ENCODE data around the gene RNF220. TPM values are rescaled to one million over a fixed set of nuclear protein-coding genes. Genes with fewer than 3 reads are reported as not detected.

RNF220 gene
- total RNA-seq, 1 experiment from 2014 or later: 153 TPM

DNA sequence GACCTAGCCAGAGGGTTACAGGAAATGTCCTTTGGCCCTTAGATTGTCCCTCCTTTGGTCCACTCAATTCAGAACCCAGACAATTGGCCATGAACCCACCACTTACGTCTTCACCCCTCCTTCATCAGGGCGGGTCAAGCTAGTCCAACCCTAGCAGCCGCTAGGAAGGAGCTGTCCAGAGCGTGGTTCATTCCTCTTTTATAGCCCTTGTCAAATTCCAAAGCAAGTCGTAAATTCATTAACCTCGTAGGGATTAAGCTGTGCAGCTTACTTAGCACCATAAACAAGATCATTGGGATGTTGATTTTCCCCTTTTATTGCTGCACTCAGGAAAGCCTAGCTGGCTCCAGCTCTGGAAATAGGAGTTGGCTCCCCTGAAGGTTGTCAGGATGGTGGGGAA, 179.1 kb downstream of the RNF220 start:
- no peak for DNase-seq (ENCODE audit: low read depth)

DNA sequence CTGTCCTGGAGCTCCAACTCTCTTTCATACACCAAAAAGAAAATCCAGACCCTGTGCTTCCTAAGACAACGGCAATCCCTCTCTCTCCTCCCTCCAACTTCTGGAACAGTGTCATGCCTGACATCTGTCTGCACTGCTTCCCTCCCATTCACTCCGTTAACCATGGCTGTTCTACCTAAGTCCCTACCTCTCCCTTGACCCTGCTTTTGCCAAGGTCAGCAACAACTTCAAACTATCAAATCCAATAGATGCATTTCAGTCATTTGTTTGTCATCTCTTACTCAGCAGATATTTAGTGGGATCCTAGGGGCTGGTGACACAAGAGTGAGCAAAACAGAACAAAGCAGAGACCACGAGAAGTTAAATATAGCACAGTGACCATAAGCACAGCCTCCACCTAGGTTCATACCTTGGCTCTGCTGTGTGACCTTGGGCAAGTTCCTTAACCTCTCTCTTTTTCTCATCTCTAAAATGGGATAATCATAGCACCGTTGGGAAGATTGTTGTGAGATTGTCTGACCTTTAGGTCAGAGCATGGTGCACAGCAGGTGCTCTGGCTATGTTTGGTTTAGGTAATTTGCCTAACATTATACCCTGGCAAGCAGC, 180.4 kb downstream of the RNF220 start:
- no peak for DNase-seq (ENCODE audit: low read depth)

GRCh38 chr1:44587796-44588460, 182.9 kb downstream of the RNF220 start:
- DNase-seq (ENCODE audit: low read depth): peak; percentile 52

- no peak for DNase-seq (ENCODE audit: low read depth)
These were observed 183.6 kb downstream of the RNF220 start for GRCh38 chr1:44588551-44589210.

DNA sequence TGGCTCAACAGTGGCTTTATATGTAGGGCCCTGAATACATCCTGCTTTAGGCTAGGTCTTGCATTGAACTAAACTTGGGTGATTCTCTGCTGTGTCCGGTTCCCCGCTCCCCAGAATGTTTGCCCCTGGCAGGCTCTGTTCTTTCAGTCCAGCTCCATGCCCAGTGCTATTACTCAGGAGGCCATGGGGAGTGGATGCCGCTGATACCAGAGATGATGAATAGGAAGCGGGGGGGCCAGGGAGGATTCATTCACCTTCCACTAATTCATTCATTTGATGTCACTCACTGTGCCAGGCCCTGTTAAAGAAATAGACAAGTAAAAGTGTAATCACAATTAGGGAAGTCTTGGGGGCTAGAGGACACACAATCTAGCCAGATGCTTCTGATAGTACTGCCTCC, 185.4 kb downstream of the RNF220 start:
- no peak for DNase-seq (ENCODE audit: low read depth)

DNA sequence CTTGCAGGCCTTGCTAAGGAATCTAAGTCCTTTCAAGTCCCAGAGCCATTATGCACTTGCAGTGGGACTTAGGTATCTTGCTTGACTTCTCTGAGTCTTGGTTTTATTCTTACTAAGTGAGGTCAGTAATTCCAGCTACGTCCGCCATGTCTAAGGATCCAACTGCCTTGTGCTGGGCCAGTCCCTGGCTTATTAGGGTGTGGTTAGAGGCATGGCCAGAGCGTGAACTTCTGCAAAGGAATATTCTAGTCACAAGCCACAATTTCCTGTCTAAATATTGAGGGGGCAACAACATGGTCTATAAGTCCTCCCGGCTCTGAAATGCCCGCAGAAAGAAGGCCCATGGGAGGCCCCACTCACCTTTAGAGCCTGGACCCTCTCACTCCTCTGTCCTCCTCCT, 186.3 kb downstream of the RNF220 start:
- DNase-seq (ENCODE audit: low read depth): no peak

GRCh38 chr1:44592208-44593145, 187.4 kb downstream of the RNF220 start:
- no peak for DNase-seq (ENCODE audit: low read depth)

DNA sequence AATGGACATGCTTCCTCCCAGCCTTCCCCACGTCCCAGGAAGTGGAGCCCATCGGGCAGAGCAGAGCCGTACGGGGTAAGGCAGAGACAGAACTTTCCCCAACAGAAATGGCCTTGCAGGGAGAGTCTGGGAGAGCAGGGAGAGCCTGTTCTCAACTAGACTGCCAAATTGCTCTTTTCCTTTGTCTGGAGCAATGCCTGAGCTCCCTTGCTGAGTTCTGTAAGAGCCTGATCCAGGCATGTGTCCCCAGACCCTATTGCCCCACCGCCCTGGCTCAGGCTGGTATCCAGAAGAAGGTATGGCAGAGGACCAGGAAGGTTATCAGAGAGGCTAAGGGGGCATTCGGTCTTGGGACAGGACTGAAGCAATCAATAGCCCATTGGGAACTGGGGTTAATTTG, 189.3 kb downstream of the RNF220 start:
- no peak for DNase-seq (ENCODE audit: low read depth)

GRCh38 chr1:44594871-44595735, 190.0 kb downstream of the RNF220 start:
- peak; percentile 77 for DNase-seq (ENCODE audit: low read depth)

DNA sequence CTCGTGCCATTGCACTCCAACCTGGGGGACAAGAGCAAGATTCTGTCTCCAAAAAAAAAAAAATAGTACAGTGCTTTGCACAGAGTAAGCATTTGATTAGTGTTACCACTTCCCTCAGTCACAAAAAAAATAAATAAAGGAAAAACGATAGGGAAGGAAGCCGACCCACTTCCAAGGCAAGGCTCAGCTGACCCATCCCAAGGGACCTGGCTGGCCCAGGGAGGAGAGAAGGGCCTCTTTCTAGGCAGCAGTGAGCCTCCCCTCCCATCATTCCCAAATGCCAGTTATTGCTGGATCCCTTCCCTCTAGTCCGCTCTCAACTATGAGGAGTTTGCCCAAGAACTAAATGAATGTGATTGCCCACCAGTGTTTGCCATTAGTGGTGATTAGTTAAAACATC, 191.5 kb downstream of the RNF220 start:
- DNase-seq (ENCODE audit: low read depth): no peak

- DNase-seq (ENCODE audit: low read depth): no peak
These were observed 193.1 kb downstream of the RNF220 start for GRCh38 chr1:44598167-44598566.

- DNase-seq (ENCODE audit: low read depth): no peak
These were observed 197.9 kb downstream of the RNF220 start for GRCh38 chr1:44602634-44603628.

GRCh38 chr1:44603718-44604117, 198.7 kb downstream of the RNF220 start:
- no peak for DNase-seq (ENCODE audit: low read depth)

GRCh38 chr1:44604157-44604955, 199.3 kb downstream of the RNF220 start:
- DNase-seq (ENCODE audit: low read depth): no peak

- DNase-seq (ENCODE audit: low read depth): no peak
These were observed 201.0 kb downstream of the RNF220 start for GRCh38 chr1:44605914-44606615.

GRCh38 chr1:44606701-44607281, 201.7 kb downstream of the RNF220 start:
- no peak for DNase-seq (ENCODE audit: low read depth)

- no peak for DNase-seq (ENCODE audit: low read depth)
These were observed 203.1 kb downstream of the RNF220 start for GRCh38 chr1:44608141-44608540.

- peak; percentile 59 for DNase-seq (ENCODE audit: low read depth)
These were observed 204.3 kb downstream of the RNF220 start for GRCh38 chr1:44609412-44609767.
